ENCODE data around the gene ACADS.
A peak's percentile ranks its signal among the peaks of the same experiment; 100 is the strongest.
"Not testable (repeated sequence)": the region's sequence is repeated elsewhere in the genome, so short reads cannot be mapped to it uniquely, and the experiment has no call there.

ACADS gene

DNA sequence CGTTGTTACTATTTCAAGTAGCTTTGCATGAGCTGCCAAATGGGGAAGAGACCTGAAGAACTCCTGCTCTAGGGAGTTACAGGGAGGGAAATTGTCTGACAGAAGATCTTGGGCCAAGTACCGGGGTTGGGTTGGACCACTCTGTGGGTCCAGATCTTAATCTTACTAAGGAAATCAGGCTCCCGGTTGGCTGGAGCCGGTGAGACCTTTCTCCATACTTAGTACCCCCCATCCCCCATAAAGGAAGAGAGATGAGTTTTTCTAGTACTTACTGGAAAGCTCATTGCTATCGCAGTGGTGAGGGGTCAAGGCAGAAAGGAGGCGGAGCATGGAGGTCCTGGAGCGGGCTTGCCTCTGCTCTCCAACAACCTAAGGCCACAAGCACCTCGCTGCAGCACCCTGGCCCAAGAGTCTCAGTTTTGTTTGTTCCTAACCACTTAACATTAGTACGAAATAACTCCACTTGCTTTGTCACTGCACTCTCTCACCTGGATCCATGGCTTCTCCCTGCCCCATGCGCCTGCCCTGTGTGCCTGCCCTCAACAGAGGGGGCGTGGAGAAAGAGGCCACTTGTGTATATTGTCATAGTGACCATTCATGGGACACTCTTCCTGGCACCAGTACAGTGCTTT is 22.2 kb upstream of the ACADS start:
- no peak for DNase-seq

- no peak for DNase-seq
These were observed 20.0 kb upstream of the ACADS start for GRCh38 chr12:120705618-120706017.

DNA sequence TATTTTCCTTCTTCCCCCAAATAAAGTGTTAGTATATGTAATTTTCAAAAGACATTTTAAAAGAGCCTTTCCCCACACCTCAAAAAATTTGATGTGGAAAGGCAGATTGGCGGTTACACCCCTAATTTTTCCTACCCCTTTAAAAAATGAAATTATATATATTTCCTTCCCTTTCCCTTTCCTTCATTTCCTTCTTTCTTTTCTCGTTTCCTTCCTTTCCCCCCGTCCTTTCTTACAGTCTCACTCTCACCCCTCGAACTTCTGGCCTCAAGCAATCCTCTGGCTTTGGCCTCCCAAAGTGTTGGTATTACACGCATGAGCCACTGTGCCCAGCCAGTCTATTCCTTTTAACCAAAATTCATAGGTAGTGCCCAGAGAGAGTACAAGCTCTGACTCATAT is 19.6 kb upstream of the ACADS start:
- no peak for DNase-seq

DNA sequence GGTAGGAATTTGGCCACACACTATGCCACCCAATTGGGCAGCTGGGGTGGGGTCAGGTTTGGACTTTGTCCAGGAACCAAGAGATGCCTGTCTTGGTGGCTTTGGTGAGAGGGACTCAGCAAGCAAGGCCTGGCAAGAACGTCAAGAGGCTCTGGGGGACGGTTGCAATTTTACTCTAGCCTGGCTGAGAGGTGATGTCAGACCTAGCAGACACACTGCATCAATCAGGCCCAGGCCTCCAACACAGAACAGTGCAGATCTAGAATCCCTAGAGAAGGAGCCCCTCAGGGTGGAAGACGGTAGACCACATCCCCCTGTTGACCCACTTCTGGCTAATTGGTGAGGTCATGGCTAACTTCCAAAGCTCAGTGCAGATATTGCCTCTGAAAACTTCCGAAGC is 17.0 kb upstream of the ACADS start:
- DNase-seq: no peak

DNA sequence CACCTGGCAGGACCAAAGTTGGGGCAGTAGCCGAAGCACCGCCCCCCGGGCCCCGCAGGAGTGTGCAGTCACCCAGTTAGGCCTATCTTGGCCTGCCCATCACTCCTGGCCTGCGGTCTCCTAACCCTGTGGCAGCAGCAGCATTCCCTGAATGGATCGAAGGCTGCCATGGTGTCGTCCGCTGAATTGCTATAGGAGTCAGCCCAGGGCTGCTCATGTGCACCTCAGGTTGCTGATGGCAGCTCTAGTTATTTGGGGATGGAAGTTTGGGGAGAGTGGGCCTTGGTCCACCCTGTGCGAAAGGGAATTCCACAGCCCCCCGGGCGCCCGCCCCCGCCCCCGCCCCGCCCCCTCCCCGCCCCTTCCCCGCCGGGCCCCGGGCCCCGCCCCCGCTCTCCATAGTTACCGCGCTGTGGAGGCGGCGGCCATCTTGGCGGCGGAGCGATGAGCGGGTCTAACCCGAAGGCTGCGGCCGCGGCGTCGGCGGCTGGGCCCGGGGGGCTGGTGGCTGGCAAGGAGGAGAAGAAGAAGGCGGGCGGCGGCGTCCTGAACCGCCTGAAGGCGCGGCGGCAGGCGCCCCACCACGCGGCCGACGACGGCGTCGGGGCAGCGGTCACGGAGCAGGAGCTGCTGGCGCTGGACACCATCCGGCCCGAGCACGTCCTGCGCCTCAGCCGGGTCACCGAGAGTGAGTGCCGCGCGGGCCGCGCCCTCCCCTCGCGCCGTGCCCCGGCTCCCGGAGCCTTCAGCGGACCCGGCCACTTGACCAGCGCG is 15.4 kb upstream of the ACADS start, which contains the start of gene UNC119B:
UNC119B (plus strand) TSS at position 428 of the 774 bp plus-strand sequence; CDS start at position 445, 17 bp downstream.
- DNase-seq: peak; percentile 54

GRCh38 chr12:120710805-120711296 is 14.8 kb upstream of the ACADS start:
- DNase-seq: no peak

- no peak for DNase-seq
These were observed 14.2 kb upstream of the ACADS start for GRCh38 chr12:120711411-120711810.

GRCh38 chr12:120712610-120713009 is 13.0 kb upstream of the ACADS start:
- no peak for DNase-seq

DNA sequence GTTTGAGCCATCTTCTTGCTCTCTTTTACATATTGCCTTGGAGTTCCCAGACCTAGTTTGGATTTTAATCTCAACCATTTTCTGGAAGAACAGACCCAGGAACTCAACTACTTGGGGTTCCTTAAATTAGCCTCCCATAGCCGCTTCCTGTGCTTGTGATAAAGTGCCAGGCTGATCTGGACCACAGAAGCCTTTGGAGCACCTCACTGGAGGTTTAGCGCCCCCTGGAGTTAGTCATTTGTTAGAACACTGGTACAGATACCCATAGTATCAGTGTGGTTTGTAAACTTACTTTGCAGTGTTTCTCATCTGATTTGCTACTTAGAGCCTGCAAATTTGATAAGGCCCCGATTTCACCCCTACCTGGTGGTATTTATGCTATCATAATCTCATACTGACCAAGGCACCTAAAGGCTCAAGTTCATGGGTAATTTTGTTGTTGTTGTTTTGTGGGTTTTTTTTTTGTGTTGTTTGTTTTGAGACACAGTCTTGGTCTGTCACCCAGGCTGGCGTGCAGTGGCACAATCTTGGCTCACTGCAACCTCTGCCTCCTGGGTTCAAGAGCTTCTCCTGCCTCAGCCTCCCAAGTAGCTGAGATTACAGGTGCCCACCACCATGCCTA is 11.7 kb upstream of the ACADS start:
- peak; percentile 76 for DNase-seq

- DNase-seq: no peak
These were observed 7.6 kb upstream of the ACADS start for GRCh38 chr12:120718055-120718454.

DNA sequence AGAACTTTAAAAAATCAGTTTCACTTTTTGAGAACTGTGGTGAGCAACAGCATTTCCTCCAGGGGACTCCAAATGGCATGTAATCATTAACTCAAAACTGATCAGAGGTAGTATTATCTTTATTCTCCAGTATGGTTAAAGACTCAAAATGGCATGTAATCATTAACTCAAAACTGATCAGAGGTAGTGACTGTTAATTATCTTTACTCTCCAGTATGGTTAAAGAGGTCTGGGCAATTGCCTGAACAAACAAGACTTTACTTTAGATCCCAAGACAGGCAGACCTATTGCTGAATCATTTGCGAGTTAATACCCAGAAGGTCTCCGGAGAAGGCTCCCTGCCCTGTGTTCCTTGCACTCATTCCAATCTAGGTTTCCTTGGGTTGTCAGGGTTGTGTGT is 6.6 kb upstream of the ACADS start:
- no peak for DNase-seq

DNA sequence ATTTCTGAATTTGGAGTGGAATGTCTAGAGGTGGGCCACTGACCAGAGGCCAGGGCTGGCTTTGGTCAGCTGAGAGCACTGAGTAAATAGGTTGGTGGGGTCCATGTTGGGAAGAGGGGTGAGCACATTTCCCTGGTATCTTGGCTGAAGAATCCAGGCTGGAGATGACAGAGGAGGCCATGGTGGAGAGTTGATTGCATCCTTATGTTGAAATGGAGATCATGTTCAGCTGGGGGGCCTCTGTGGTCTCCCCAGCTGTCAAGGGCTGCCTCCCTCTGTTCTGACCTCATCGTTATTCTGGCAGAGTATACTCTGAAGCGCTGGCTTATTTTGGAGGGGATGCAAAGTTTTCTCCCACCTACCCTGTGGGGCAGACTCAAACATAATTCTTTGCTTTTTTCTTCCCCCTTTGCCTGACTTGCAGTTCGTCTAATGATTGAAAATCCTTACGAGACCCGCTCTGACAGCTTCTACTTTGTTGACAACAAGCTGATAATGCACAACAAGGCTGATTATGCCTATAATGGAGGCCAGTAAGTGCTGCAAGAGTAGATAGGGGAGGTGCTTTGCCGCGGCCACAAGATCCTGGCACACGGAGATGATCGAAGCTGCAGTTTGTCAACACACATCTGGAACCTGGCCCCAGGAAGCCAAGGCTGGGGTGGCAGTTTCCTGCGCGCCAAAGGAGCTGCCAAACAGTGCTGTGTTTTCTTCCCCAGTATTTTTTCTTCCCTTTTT is 6.0 kb upstream of the ACADS start:
- no peak for DNase-seq

DNA sequence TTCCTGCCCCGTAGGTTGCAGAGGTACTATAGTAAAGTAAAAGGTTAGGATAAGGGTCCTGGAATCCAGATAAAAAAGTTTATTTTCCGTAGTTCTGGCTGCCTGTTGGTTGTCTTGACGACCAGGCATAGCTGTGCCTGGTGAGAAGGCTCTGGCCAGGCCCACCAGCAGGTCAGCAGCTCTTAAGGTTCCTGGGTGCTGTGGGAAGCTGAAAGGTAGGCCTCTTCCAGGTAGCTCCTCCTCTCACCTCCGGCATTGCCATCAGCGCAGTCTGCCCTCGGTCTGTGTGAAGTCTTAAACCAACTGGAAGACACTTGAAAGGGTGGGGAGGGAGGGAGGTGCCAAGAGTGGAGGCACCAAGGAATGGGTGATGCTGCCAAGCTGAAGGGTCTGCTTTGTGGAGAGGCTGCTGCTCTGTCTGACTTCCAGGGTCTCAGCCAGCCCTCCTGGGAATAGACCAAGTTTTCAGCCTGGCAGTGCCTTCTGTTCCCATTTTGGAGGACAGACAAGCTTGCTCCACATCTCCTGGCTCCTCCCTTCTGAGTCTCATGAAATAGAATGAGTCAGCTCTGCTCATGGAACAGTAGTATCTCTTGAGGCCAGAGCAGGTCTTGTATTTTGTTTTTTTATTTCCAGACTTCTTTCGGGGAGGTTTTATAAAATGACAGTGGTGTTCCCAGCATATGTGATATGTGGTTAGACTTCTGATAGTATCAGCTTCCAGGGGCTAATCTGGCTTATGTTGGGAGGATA is 5.2 kb upstream of the ACADS start:
- no peak for DNase-seq

DNA sequence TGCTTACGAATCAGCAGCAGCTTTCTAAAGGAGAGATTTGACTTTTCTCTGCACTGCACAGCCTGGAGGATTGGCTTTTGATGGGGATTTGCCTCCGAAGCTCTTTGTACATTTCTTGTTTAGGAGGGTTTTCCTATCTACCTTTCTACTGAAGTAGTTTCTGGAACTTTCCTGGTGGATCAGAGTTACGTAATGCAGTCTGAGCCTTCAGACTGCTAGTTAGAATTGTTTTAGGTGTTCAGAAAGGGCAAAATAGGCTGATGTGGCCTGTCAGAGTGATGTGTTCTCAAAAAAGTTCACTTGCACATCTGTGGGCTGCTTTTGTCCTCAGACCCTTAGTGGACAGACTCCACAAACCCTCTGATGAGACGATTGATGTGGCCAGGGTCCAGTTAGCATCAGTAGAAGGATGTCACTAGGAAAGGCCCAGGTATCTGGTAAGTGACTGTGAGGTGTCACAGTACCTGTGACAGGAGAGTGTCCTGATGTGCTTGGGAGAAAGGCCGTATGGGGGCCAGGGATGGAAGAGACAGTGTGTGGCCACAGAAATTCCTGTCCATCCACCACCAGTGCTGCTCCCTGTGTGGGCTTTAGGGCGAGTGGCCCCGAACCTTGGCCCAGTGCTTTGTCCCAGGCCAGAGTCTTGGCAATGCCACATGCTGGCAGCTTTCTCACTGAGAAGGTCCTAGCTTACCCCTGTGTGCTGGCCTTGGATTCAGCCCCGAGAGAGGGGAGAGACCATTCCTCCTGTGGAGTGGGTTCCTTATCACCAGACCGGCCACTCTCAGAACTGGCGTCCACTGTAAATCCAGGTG is 4.4 kb upstream of the ACADS start:
- no peak for DNase-seq

GRCh38 chr12:120721866-120722265 is 3.8 kb upstream of the ACADS start:
- no peak for DNase-seq

DNA sequence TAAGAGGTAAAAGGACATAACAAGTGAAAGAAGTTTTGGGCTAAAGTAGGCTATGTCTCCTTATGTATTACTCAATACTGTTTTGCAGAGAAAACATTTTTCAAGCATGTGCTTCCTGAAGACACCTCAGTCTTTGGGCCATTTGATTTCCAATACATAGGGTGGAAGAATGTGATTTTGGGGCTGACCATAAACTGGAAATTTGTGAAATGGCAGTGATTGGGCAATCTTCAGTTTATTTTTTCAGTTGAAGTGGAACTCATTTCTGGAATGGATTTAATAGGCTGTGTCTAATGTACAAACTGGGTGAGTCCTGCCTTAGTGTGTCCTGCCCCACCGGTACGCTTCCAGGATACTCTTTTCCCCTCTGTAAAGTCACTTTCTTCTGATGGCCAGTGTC is 2.8 kb upstream of the ACADS start:
- DNase-seq: no peak

- DNase-seq: no peak
These were observed 906 bp upstream of the ACADS start for GRCh38 chr12:120724720-120725119.

- DNase-seq: no peak
These were observed 421 bp upstream of the ACADS start for GRCh38 chr12:120725151-120725658.

GRCh38 chr12:120726510-120726793 is 826 bp downstream of the ACADS start:
- DNase-seq: no peak

GRCh38 chr12:120726961-120727360 is 1.3 kb downstream of the ACADS start:
- DNase-seq: no peak

DNA sequence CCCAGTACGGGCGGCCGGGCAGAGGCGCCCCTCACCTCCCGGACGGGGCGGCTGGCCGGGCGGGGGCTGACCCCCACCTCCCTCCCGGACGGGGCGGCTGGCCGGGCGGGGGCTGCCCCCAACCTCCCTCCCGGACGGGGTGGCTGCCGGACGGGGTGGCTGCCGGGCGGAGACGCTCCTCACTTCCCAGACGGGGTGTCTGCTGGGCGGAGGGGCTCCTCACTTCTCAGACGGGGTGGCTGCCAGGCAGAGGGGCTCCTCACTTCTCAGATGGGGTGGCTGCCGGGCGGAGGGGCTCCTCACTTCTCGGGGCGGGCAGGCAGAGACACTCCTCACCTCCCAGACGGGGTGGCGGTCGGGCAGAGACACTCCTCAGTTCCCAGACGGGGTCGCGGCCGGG is 6.6 kb downstream of the ACADS start:
- DNase-seq: not testable (repeated sequence)

GRCh38 chr12:120733574-120733973 is 7.9 kb downstream of the ACADS start:
- DNase-seq: no peak

Data from COR-L47 (cell line).